ENCODE data around the gene CNTNAP4.

DNA sequence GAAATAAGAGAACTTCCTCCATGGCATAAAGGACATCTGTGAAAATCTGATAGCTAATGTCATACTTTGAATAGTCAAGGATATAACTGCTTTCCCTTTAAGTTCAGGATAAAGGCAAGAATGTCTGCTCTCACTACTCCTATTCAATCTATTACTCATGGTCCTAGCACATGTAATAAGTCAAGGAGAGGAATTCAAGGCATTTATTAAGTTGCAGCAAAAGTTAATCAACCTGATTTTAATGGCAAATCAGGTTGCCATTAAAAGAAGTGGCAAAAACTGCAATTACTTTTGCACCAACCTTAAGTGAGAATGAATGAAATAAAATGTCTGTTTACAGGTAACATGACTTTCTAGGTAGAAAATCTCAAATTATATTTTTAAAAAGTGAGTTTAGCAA is 225.9 kb downstream of the CNTNAP4 start:
- no peak for TF ChIP-seq POLR2AphosphoS5 (IDR thresholded peaks at IDR 0.05)
- TF ChIP-seq, protein P1, sequence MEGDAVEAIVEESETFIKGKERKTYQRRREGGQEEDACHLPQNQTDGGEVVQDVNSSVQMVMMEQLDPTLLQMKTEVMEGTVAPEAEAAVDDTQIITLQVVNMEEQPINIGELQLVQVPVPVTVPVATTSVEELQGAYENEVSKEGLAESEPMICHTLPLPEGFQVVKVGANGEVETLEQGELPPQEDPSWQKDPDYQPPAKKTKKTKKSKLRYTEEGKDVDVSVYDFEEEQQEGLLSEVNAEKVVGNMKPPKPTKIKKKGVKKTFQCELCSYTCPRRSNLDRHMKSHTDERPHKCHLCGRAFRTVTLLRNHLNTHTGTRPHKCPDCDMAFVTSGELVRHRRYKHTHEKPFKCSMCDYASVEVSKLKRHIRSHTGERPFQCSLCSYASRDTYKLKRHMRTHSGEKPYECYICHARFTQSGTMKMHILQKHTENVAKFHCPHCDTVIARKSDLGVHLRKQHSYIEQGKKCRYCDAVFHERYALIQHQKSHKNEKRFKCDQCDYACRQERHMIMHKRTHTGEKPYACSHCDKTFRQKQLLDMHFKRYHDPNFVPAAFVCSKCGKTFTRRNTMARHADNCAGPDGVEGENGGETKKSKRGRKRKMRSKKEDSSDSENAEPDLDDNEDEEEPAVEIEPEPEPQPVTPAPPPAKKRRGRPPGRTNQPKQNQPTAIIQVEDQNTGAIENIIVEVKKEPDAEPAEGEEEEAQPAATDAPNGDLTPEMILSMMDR (IDR thresholded peaks at IDR 0.05), result no peak
